ENCODE data around the gene ERG. TPM values are rescaled to one million over a fixed set of nuclear protein-coding genes. Genes with fewer than 3 reads are reported as not detected.

Gene ERG
- total and polyA plus RNA-seq, 7 donors, result 2.7 to 14.5 (median 7.6) TPM

DNA sequence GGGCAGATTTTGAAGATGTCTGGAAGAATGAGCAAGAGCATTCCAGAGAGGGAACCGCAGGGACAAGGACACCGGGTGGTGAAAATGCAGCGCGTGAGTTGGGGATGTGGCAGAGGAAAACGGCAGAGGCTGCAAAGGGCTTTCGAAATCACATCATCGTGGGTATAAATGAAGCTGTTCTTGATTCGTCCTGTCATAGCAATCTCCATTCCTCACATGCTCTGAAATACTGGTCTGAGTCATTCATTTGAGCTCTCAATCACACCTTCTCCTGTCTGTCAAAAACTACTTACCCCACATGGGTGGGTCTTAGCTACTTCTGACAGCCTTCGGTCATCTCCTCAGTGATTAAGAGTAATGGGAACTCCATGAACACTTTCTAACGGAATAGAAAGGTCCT lies 81.5 kb downstream of the ERG start:
- WGBS, 3 donors, result 65 to 88% (median 78%) methylated on average over 10 of the region's 10 CpGs
- Histone ChIP-seq H3K9me3 (no peaks in the 10 kb centered on the region), H3K27me3 (ENCODE audit: insufficient read depth in 3 of 3, low read length in 2 of 3) (no peaks in the 10 kb centered on the region), H3K27ac (no peak overlapping the region), H3K4me3 (no peak overlapping the region), H3K36me3 (ENCODE audit: insufficient read depth in 1 of 2, low read depth in 1 of 2) (no peaks in the 10 kb centered on the region), H3K4me1 (no peaks in the 10 kb centered on the region)
- DNase-seq, result no peak
- no peak for ATAC-seq
- TF ChIP-seq, protein P1, sequence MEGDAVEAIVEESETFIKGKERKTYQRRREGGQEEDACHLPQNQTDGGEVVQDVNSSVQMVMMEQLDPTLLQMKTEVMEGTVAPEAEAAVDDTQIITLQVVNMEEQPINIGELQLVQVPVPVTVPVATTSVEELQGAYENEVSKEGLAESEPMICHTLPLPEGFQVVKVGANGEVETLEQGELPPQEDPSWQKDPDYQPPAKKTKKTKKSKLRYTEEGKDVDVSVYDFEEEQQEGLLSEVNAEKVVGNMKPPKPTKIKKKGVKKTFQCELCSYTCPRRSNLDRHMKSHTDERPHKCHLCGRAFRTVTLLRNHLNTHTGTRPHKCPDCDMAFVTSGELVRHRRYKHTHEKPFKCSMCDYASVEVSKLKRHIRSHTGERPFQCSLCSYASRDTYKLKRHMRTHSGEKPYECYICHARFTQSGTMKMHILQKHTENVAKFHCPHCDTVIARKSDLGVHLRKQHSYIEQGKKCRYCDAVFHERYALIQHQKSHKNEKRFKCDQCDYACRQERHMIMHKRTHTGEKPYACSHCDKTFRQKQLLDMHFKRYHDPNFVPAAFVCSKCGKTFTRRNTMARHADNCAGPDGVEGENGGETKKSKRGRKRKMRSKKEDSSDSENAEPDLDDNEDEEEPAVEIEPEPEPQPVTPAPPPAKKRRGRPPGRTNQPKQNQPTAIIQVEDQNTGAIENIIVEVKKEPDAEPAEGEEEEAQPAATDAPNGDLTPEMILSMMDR (IDR thresholded peaks at IDR 0.05), result no peak
- intact Hi-C loops (cut with DNase I), result no loop called here

DNA sequence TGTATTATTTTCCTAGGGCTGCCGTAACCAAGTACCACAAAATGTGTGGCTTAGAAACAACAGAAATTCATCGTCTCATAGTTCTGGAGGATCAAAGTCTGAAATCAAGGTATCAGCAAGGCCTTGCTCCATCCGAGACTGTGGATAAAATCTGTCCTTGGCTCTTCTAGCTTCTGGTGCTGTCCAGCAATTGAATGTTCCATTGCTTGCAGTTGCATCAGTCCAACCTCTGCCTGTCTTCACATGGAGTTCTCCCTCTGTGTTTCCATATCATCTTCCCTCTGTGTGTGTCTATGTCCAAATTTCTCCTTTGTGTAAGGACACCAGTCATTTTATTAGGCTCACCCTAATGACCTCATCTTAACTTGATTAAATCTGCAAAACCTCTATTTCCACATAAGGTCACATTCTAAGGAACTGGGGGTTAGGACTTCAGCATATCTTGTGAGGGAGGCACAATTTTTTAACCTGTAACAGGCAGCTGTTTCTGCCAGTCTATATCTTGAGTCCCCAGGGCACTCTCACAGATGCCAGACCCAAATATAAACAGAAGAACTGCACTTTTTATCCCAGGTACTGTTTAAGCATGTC lies 84.2 kb downstream of the ERG start:
- H3K4me1 ChIP-seq, result no peaks in the 10 kb centered on the region
- no peaks in the 10 kb centered on the region for H3K36me3 ChIP-seq (ENCODE audit: insufficient read depth in 1 of 2, low read depth in 1 of 2)
- TF ChIP-seq, protein P1 (IDR thresholded peaks at IDR 0.05), result no peak
- H3K27me3 ChIP-seq (ENCODE audit: insufficient read depth in 3 of 3, low read length in 2 of 3), result no peaks in the 10 kb centered on the region
- ATAC-seq (no peak), DNase-seq (no peak)
- 51 to 63% (median 56%) methylated on average over 3 of the region's 3 CpGs for WGBS, 3 donors
- H3K27ac ChIP-seq, result no peak overlapping the region
- no peaks in the 10 kb centered on the region for H3K9me3 ChIP-seq
- H3K4me3 ChIP-seq, result no peak overlapping the region
- intact Hi-C loops (cut with DNase I), result no loop called here

DNA sequence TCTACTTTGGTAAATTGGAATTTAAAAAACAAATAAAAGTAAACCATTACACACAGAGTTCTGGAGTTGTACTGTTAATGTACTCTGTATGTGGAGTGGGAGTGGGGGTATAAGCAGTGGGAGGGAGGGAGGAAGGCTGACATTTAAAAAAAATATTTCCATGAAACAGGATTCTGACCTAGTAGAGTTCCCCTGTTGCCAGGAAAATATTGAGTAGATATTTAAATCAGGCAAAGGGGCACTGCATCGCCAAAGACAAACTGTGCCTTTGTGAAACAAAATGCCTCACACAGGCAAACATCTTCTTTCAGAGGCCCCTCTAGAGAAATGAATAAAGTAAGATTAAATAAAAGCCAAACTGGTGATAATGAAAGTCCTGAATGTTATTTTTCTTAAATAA lies 87.8 kb downstream of the ERG start:
- H3K9me3 ChIP-seq, result no peaks in the 10 kb centered on the region
- WGBS, 3 donors, result 38 to 51% (median 48%) methylated on average over 1 of the region's 1 CpG
- intact Hi-C loops (cut with DNase I), result no loop called here
- H3K4me1 ChIP-seq, result no peaks in the 10 kb centered on the region
- H3K27ac ChIP-seq, result no peak overlapping the region
- TF ChIP-seq, protein P1 (IDR thresholded peaks at IDR 0.05), result no peak
- DNase-seq (no peak), ATAC-seq (no peak)
- no peaks in the 10 kb centered on the region for H3K27me3 ChIP-seq (ENCODE audit: insufficient read depth in 3 of 3, low read length in 2 of 3)
- no peak overlapping the region for H3K4me3 ChIP-seq
- no peaks in the 10 kb centered on the region for H3K36me3 ChIP-seq (ENCODE audit: insufficient read depth in 1 of 2, low read depth in 1 of 2)

DNA sequence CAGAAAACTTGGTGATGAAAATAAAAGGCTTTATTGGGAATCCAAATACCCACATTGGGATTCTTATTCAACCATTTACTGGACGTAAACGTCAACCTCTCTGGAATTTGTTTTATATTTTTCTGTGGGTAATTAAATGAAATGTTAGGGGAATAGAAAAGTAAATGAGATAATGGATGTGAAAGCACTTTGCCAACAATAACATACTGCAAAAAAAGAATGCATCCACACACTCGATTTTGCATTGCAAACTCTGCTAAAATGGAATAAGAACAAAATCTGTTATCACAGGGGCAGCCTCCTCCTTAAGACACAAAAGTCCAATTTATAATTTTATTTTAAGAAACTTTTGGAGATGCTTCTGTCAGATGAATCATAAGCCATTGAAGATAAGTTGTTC lies 88.4 kb downstream of the ERG start:
- DNase-seq (no peak), ATAC-seq (no peak)
- H3K9me3 ChIP-seq, result no peaks in the 10 kb centered on the region
- WGBS, 3 donors, result 71 to 77% (median 75%) methylated on average over 3 of the region's 3 CpGs
- H3K36me3 ChIP-seq (ENCODE audit: insufficient read depth in 1 of 2, low read depth in 1 of 2), result no peaks in the 10 kb centered on the region
- H3K27me3 ChIP-seq (ENCODE audit: insufficient read depth in 3 of 3, low read length in 2 of 3), result no peaks in the 10 kb centered on the region
- intact Hi-C loops (cut with DNase I), result no loop called here
- H3K4me3 ChIP-seq, result no peak overlapping the region
- TF ChIP-seq, protein P1 (IDR thresholded peaks at IDR 0.05), result no peak
- no peaks in the 10 kb centered on the region for H3K4me1 ChIP-seq
- H3K27ac ChIP-seq, result no peak overlapping the region

DNA sequence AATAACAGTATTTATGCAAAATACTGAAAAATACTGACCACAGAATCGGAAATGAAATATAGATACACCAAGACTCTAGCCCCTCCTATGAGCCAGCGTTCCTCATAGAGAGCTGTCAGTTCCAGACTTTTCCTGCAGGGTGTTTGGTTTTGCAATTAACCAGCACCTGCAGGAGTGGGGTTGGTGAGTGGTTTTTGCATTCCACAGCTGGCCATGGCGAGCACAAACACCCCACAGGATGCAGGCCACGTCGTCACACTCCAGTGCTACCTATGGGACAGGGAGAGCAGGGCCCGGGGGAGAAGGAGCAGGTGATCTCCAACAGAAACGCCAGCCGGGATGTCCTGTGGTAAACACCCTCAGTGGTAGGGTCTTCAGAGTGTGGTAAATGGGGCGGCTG lies 94.1 kb downstream of the ERG start:
- intact Hi-C loops (cut with DNase I), result no loop called here
- Histone ChIP-seq H3K4me3 (no peak overlapping the region), H3K36me3 (ENCODE audit: insufficient read depth in 1 of 2, low read depth in 1 of 2) (no peaks in the 10 kb centered on the region), H3K27me3 (ENCODE audit: insufficient read depth in 3 of 3, low read length in 2 of 3) (no peaks in the 10 kb centered on the region), H3K9me3 (no peaks in the 10 kb centered on the region), H3K27ac (no peak overlapping the region), H3K4me1 (no peaks in the 10 kb centered on the region)
- TF ChIP-seq, protein P1 (IDR thresholded peaks at IDR 0.05), result no peak
- 58 to 76% (median 65%) methylated on average over 9 of the region's 9 CpGs for WGBS, 3 donors
- DNase-seq (no peak), ATAC-seq (no peak)
